ENCODE data around the gene PHGDH.

Gene PHGDH

GRCh38 chr1:119747451-119747850, 35.7 kb downstream of the PHGDH start:
- H3F3A ChIP-seq (ENCODE audit: insufficient read depth, low read length) = no peaks in the 10 kb centered on the region

DNA sequence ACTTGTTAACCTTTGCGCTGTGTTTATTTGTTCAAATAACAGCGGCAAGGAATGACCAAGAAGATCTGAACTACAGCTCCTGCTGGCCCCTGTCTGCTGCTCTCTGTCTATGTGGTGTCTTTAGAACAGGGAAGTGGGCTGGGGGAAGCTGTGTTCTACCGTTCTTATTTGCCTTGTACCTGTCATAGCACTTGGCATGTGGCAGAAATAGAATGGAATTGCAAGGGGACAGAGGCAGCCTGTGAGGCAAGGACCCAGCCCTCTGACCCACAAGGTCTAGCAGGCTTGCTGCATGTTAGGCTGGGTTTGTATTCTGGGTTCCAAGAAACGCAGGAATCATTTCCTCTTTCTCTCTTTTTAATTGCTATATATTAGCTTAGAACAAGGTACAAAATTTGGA, 36.3 kb downstream of the PHGDH start:
- H3K9me2 ChIP-seq (ENCODE audit: low read depth, low read length) = no peaks in the 10 kb centered on the region
- no peaks in the 10 kb centered on the region for H3K9me3 ChIP-seq (ENCODE audit: low read length)
- H3K27ac ChIP-seq (ENCODE audit: low read depth, low read length, poor library complexity, severe bottlenecking) = no peak overlapping the region
- no peak for TF ChIP-seq EZH2 (IDR thresholded peaks at IDR 0.05; ENCODE audit: borderline replicate concordance, low read length)
- TF ChIP-seq, protein P1, sequence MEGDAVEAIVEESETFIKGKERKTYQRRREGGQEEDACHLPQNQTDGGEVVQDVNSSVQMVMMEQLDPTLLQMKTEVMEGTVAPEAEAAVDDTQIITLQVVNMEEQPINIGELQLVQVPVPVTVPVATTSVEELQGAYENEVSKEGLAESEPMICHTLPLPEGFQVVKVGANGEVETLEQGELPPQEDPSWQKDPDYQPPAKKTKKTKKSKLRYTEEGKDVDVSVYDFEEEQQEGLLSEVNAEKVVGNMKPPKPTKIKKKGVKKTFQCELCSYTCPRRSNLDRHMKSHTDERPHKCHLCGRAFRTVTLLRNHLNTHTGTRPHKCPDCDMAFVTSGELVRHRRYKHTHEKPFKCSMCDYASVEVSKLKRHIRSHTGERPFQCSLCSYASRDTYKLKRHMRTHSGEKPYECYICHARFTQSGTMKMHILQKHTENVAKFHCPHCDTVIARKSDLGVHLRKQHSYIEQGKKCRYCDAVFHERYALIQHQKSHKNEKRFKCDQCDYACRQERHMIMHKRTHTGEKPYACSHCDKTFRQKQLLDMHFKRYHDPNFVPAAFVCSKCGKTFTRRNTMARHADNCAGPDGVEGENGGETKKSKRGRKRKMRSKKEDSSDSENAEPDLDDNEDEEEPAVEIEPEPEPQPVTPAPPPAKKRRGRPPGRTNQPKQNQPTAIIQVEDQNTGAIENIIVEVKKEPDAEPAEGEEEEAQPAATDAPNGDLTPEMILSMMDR (IDR thresholded peaks at IDR 0.05; ENCODE audit: low read length) = no peak
- H3K9ac ChIP-seq (ENCODE audit: low read length) = no peak overlapping the region
- H3F3A ChIP-seq (ENCODE audit: insufficient read depth, low read length) = no peaks in the 10 kb centered on the region
- H2AFZ ChIP-seq (ENCODE audit: low read length) = no peak overlapping the region
- no peaks in the 10 kb centered on the region for H4K20me1 ChIP-seq (ENCODE audit: insufficient read depth, low read length)
- H3K27me3 ChIP-seq (ENCODE audit: insufficient read depth, low read length) = no peaks in the 10 kb centered on the region
- no peaks in the 10 kb centered on the region for H3K4me1 ChIP-seq (ENCODE audit: insufficient read depth, low read length, severe bottlenecking)
- peaks cover 17% of the 10 kb centered on the region; the same call in 1 of the 2 replicates for H3K36me3 ChIP-seq (ENCODE audit: insufficient read depth, low read length)
- no peaks in the 10 kb centered on the region for H3K79me2 ChIP-seq (ENCODE audit: insufficient read depth, low read length)
- no peak overlapping the region for H3K4me3 ChIP-seq (ENCODE audit: low read depth, low read length, poor library complexity, severe bottlenecking)
- no peak overlapping the region for H3K4me2 ChIP-seq (ENCODE audit: low read length)

More at GRCh38 chr1:119747451-119747850, 35.7 kb downstream of the PHGDH start:
- H4K20me1 ChIP-seq (ENCODE audit: insufficient read depth, low read length) = no peaks in the 10 kb centered on the region
- no peak overlapping the region for H3K9ac ChIP-seq (ENCODE audit: low read length)
- no peak overlapping the region for H3K4me2 ChIP-seq (ENCODE audit: low read length)
- H3K79me2 ChIP-seq (ENCODE audit: insufficient read depth, low read length) = no peaks in the 10 kb centered on the region
- peaks cover 22% of the 10 kb centered on the region; the same call in 1 of the 2 replicates for H3K36me3 ChIP-seq (ENCODE audit: insufficient read depth, low read length)
- H3K27ac ChIP-seq (ENCODE audit: low read depth, low read length, poor library complexity, severe bottlenecking) = no peak overlapping the region
- H3K9me3 ChIP-seq (ENCODE audit: low read length) = no peaks in the 10 kb centered on the region
- no peaks in the 10 kb centered on the region for H3K27me3 ChIP-seq (ENCODE audit: insufficient read depth, low read length)
- TF ChIP-seq, protein P1 (IDR thresholded peaks at IDR 0.05; ENCODE audit: low read length) = no peak
- no peak for TF ChIP-seq EZH2 (IDR thresholded peaks at IDR 0.05; ENCODE audit: borderline replicate concordance, low read length)
- H3K4me3 ChIP-seq (ENCODE audit: low read depth, low read length, poor library complexity, severe bottlenecking) = no peak overlapping the region
- H2AFZ ChIP-seq (ENCODE audit: low read length) = no peak overlapping the region
- H3K9me2 ChIP-seq (ENCODE audit: low read depth, low read length) = no peaks in the 10 kb centered on the region
- H3K4me1 ChIP-seq (ENCODE audit: insufficient read depth, low read length, severe bottlenecking) = no peaks in the 10 kb centered on the region

GRCh38 chr1:119752592-119752991, 40.9 kb downstream of the PHGDH start:
- Histone ChIP-seq H3K79me2 (ENCODE audit: insufficient read depth, low read length) (no peaks in the 10 kb centered on the region), H3K9me3 (ENCODE audit: low read length) (no peaks in the 10 kb centered on the region), H3K4me2 (ENCODE audit: low read length) (no peak overlapping the region), H3K4me1 (ENCODE audit: insufficient read depth, low read length, severe bottlenecking) (no peaks in the 10 kb centered on the region), H3K4me3 (ENCODE audit: low read depth, low read length, poor library complexity, severe bottlenecking) (no peak overlapping the region), H4K20me1 (ENCODE audit: insufficient read depth, low read length) (no peaks in the 10 kb centered on the region), H3K36me3 (ENCODE audit: insufficient read depth, low read length) (no peaks in the 10 kb centered on the region), H3K9me2 (ENCODE audit: low read depth, low read length) (no peaks in the 10 kb centered on the region), H3K27ac (ENCODE audit: low read depth, low read length, poor library complexity, severe bottlenecking) (no peak overlapping the region), H3K9ac (ENCODE audit: low read length) (no peak overlapping the region), H3F3A (ENCODE audit: insufficient read depth, low read length) (no peaks in the 10 kb centered on the region), H2AFZ (ENCODE audit: low read length) (no peak overlapping the region), H3K27me3 (ENCODE audit: insufficient read depth, low read length) (no peaks in the 10 kb centered on the region)
- no peak for TF ChIP-seq EZH2 (IDR thresholded peaks at IDR 0.05; ENCODE audit: borderline replicate concordance, low read length)
- TF ChIP-seq, protein P1 (IDR thresholded peaks at IDR 0.05; ENCODE audit: low read length) = no peak

Measured in OCI-LY1 (cell line).